Measurements from ENCODE around the gene B3GAT2.
"Not testable (repeated sequence)": the region's sequence is repeated elsewhere in the genome, so short reads cannot be mapped to it uniquely, and the experiment has no call there.

B3GAT2 gene

DNA sequence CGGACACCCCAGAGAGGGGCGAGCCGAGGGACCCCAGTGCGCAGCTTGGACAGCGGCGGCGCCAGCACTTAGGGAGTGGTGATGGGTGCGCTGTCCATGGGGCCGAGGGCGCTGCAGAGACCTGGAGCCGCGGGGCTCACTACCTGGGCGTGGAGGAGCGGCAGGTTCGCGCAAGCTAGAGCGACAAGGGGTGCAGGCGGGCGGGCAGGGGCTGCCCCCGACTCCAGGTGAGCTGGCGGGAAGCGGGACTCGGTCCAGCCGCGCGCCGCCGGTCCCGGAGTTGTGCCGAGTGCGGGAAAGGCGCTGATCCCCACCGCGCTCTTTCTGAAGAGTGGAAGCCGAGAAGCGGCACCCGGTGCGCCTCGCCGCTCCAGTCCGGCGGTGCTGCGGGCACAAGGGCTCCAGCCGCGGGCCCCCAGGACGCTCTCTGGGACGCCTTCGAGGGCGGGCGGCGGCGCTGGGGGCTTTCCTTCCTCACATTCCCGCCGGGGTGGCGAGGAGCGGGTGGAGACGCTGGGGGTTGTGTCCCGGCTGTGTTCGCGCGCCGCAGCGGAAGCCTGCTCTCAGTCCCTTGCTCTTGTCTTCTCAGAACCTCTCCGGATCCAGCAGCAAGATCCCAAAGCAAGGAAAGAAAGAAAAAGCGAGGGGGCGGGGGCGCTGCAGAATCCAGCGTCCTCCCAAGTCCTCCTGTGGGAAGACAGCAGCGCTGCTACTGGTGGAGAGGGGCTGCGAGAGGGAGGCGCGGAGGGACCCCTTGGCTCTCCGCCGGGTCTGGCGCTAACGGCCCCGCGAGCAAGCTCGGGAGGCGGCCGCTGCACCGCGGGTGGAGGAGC is at the start of gene B3GAT2:
Gene B3GAT2 (minus strand): TSS at position 610 of the 833 bp plus-strand sequence. CDS start 631 bp downstream, outside the sequence.
- no peak for DNase-seq

DNA sequence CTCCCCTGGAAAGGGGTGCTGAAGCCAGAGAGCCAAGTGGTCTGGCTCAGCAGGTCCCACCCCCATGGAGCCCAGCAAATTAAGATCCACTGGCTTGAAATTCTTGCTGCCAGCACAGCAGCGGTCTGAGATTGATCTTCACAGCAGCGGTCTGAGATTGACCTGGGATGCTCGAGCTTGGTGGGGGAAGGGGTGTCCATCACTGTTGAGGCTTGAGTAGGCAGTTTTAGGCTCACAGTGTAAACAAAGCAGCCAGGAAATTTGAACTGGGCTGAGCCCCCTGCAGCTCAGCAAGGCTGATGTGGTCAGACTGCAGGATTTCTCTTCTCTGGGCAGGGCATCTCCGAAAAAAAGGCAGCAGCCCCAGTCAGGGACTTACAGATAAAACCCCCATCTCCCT is 41.3 kb upstream of the B3GAT2 start:
- no peak for DNase-seq

DNA sequence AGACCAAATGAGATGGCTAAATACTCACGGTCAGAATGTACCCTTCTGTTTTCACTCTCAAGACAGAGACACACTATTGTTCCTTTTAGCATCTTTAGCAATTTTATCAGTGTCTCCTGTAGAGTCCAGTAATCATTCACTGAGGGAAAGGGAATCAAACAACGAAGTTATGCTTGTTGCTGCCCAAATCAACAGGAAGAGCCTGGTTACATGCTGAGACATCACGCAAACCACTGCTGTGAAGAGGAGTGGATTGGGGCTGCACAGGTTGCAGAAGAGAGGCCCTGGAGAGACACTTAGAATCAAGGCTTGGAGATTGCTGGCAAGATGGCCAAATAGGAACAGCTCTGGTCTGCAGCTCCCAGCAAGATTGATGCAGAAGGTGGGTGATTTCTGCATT is 40.5 kb upstream of the B3GAT2 start:
- no peak for DNase-seq

- no peak for DNase-seq
Observed at GRCh38 chr6:70996106-70996505, 39.2 kb upstream of the B3GAT2 start.

GRCh38 chr6:70995411-70995810 is 38.6 kb upstream of the B3GAT2 start:
- DNase-seq: no peak

DNA sequence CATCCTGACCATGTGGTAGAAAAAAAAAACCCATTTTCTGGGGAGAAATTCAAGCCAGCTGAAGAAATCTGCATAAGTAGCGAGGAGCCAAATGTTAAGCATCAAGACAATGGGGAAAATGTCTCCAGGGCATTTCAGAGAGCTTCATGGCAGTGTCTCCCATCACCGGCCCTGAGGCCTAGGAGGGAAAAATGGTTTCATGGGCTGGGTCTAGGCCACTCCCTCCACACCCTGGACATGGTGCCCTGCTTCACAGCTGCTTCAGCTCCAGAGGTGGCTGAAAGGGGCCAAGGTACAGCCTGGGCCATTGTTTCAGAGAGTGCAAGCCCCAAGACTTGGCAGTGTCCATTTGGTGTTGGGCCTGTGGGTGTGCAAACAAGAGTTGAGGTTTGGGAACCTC is 34.4 kb upstream of the B3GAT2 start:
- no peak for DNase-seq

- DNase-seq: no peak
Observed at GRCh38 chr6:70985156-70985555, 28.3 kb upstream of the B3GAT2 start.

DNA sequence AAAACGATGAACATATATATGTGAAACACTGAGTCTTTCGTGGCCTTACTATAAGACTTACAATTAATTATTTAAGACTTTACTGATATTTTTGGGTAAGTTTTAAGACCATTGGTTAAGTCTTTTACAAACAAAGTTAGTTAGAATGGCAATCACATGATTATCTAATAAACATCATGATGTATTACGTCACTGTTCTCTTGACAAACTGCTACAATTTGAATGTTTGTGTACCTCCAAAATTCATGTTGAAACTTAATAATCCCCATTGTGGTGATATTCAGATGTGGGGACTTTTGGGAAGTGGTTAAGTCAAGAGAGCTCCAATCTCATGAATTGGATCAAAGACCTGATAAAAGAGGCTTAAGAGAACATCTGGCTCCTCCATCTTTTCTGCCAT is 25.9 kb upstream of the B3GAT2 start:
- DNase-seq: no peak

GRCh38 chr6:70980727-70981126 is 23.9 kb upstream of the B3GAT2 start:
- no peak for DNase-seq

GRCh38 chr6:70973604-70974003 is 16.7 kb upstream of the B3GAT2 start:
- DNase-seq: no peak

DNA sequence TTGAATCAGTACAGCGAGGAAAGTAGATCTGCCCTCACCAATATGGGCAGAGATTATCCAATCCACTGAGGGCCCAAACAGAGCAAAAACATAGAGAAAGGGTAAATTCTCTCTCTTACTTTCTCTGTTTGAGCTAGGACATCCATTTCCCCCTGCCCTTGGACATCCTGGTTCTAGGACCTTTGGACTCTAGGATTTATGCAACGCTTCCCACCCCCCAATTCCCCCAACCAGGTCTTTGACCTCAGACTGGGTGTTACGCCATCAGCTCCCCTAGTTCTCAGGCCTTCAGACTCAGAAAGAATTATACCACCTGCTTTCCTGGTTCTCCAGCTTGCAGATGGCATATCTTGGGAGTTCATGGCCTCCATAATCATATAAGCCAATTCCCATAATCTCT is 10.2 kb upstream of the B3GAT2 start:
- DNase-seq: no peak

DNA sequence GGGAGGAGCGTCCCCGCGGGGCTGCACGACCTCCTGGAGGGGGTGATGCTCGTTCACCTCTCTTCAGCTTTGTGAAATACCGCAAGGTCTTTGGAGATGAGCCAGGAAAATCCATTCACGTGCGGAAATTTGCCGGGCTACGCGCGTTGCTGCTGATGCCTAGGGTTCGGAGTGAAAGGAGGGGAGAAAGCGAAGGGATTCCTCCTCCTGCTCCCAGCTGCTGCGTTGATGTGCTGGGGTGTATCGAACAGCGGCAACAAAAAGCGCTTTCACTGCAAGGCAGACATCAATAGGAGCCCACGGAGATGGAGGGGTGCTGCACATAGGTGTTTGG is 391 bp upstream of the B3GAT2 start:
- DNase-seq: no peak

GRCh38 chr6:70956191-70956450 is 739 bp downstream of the B3GAT2 start:
- peak; percentile 33 for DNase-seq

DNA sequence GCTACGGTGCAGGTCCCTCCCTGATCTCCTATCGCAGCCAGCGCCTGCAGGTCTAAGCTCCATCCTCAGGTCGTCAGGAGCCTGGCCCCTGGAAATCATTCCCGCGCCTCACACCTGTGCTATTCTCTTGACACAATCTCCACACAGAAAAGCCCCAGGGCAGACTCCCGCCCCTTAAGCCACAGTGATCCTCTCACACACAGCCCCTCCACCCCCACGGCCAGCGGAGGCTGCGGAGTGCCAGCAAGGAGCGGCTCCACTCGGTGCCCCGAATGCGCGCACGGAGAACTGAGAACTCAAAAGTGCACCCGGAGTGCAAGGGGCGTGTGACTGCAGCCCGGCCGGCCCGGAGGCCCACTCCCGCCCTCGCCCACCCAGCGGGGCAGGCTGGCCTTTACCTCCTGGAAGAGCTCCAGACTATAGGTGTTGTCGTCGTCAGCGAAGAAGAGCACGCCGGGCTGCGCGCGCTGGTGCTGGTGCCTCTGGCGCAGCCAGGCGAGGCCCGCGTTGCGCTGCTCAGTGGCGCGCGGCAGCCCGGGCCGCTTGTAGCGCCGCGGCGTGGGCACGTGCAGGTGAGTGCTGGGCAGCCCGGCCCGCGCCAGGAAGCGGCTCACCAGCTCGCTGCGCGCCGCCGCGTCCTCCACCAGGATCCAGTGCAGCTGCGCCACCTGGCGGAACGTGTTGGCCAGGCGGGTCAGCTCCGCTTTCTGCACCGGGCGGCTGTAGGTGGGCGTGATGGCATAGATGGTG is 1.2 kb downstream of the B3GAT2 start:
- DNase-seq: peak; percentile 89

DNA sequence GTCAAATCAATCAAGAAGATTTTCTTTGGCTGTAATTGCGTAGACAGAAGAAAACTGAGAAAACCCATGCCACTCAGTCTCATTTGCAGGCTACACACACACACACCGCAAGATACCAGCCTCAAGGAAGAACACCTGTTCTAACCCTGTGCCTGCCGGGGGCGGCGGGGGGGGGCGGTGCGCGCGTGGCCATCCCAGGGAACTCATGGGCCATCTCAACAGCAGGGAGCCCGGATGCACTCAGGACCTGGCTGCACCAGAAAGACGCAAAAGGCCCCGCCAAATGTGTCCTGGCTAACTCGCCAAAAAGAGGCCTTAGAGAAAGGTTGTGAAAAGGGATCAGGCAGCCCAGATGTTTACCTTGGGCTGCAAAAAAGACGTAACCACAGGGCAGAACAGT is 2.1 kb downstream of the B3GAT2 start:
- DNase-seq: no peak

DNA sequence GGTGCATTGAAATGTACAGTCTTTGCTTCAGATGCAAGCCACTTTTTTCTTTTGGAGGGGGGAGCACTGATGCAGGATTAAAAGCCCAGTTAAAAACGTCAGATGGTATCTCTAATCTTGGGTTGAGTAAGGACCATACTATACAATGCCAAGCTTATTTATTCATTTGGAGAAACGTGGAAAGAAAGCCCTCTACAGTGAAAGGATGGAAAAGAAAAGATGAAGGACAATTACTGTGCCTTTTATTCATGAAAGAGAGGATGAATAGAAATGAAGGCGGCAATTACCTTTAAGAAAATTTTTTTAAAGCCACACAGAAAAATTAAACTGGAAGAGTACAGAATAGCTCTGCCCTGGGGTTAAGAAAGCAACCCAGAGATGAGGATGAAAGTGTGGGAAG is 2.7 kb downstream of the B3GAT2 start:
- no peak for DNase-seq

DNA sequence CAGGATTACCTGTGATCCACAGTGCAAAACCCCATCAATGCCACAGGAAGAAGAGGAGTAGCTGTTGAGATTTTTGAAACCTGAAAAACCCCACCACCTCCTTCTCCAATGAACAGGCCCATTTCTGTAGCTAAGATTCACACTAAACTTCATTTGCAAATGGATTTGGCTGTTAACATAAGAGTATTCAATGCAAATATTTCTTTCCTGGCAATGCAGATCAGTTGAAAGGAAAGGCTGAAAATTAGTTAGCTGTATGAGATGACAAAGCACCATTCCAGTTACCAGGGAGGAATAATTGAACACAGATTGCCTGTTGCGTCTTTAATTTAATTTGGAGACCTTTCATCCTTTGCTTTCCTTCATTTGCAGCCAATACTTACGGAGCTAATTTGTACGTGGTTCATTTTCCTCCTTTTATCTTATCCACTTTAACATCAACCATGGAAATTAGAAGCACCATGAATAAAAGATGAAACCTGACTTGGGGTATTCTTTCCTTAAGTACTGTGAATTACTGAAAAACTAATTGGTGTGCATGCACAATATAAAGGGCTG is 4.2 kb downstream of the B3GAT2 start:
- no peak for DNase-seq

GRCh38 chr6:70944321-70944720 is 12.5 kb downstream of the B3GAT2 start:
- DNase-seq: not testable (repeated sequence)

DNA sequence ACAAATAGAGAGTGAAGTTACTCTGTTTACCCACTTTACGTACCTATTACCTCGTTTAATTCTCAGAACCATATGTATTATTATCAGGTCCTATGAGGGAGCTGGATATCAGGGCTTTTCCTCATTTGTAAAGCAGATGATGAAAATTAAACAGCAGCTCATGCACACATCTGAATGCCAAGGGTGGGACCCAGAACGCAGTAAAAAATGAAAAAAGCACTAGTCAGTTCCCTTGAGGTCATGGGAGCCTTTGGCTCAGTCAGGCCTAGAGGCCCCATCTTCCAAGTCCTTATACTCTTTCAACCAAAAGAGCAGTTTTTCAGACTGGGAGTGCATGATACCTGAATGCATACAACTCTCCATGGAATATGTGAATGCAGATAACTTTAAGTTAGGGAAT is 23.0 kb downstream of the B3GAT2 start:
- no peak for DNase-seq

- DNase-seq: no peak
Observed at GRCh38 chr6:70905742-70906141, 51.1 kb downstream of the B3GAT2 start.

DNA sequence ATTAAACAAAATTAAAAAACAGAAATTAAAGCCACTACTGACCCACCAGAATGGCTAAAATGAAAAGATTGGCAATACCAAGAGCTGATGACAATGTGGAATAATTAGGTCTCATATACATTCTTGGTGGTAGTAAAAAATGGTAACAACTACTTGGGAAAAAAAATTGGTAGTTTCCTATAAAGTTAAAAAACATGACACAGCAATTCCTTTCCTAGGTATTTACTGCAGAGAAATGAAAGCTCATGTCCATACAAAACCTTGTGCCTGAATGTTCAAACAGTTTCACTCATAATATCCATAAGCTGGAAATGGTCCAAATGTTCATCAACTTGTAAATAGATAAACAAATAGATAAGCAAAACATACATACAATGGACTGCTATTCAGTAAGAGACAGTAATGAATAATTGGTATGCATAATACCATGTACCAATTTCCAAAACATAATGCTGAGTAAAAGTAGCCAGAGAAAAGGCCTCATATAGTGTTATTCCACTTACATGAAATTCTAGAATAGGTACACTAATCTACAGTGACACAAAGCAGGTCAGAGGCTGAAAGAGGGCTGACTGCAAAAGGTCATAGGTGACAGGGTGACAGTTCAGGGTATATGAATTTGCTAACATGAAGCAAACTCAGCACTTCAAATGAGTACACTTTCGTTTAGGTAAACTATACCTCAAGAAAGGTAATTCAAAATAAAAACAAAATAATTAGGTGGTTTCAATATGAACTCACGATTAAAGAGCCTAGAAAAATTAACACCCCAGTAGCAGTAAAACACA is 53.0 kb downstream of the B3GAT2 start:
- DNase-seq: no peak

DNA sequence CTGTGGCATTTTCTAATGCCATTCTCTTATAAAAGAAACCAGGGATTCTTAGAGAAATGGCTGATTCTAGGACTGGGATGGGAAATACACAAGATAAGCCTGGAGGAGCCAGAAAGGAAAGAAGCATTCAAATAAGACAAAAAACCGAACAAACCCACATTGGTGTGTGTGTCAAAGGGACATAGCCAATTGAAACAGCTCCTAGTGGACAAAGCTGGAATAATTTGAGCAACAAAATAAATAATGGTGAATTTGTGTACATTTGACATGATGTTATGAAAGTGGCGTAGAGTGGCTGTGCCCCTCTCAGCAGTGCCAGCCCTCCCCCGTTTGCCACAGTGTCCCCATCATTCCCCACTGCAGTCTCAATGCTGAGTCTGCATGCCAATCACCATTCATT is 55.5 kb downstream of the B3GAT2 start:
- no peak for DNase-seq

DNA sequence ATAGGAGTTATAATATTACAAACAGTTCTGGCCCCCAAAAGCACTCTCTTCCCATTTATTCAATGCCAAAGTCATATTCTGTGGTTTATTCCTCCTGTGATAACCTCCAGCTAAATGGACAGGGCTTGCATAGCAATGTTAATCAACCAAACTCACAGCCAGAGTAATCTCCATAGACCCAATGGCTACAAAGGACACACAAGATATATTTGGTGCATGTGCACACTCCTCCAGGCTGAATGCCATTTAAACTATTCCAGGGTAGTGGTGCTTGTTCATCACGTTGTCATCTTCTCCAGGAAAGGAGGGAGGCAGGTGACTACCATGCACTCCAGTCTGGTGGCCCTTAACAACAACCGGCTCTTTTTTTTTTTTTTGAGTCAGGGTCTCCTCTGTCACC is 56.8 kb downstream of the B3GAT2 start:
- DNase-seq: no peak

DNA sequence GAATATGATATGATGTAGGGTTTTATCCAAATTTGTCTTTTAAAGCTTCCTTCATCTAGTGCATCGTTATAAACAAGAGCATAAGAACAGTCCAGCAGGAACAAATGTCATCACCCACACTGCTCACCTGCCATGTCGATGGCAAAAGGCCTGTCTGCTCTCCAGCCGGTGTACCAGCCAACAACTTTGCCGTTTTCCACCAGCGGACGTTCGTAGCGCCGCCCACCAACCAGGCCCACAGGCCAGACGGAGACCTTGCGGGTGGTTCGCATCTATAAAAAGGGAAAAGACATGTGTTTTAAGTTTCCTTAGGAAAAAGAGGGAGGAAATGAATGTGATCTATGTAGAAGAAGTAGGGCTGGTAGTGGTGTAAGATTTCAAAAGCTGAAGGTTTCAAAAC is 62.9 kb downstream of the B3GAT2 start:
- no peak for DNase-seq

Data from activated CD4-positive, CD25-positive, alpha-beta regulatory T cell treated with anti-CD3 and anti-CD28 coated beads, Interleukin-2, amount 50 U/mL, for 72 hours (primary cell).